IMR-90 (cell line): Measurements from ENCODE around the gene TCF3.

Experiments
- BHLHE40 ChIP-seq: fragments of 150-350 bp; IDR thresholded peaks from 2 replicates; pipeline ENCODE4 v1.6.1; 2016; ENCODE audit warnings: mild to moderate bottlenecking, low read depth, low read length
- CEBPB ChIP-seq: IDR thresholded peaks from 2 replicates; pipeline ENCODE4 v1.6.1; 2012; ENCODE audit warnings: low read depth, low read length, improper control_type of control experiment
- CHD1 ChIP-seq: IDR thresholded peaks from 2 replicates; pipeline ENCODE4 v1.6.1; 2012; ENCODE audit warnings: low read depth, low read length, improper control_type of control experiment
- CTCF ChIP-seq: conservative IDR thresholded peaks from 2 replicates; pipeline ENCODE4 v1.5.1; 2012; ENCODE audit warnings: mild to moderate bottlenecking, low read depth, low read length, improper control_type of control experiment
- FOS ChIP-seq: fragments of 150-350 bp; IDR thresholded peaks from 2 replicates; pipeline ENCODE4 v1.6.1; 2016; ENCODE audit warnings: low read depth, low read length
- MAFK ChIP-seq: IDR thresholded peaks from 2 replicates; pipeline ENCODE4 v1.6.1; 2012; ENCODE audit warnings: low read depth, low read length, improper control_type of control experiment
- MAZ ChIP-seq: IDR thresholded peaks from 2 replicates; pipeline ENCODE4 v1.6.1; 2012; ENCODE audit warnings: low read depth, mild to moderate bottlenecking, low read length, improper control_type of control experiment, moderate library complexity, borderline replicate concordance
- MXI1 ChIP-seq: IDR thresholded peaks from 2 replicates; pipeline ENCODE4 v1.6.1; 2012; ENCODE audit warnings: low read depth, mild to moderate bottlenecking, low read length, moderate library complexity, borderline replicate concordance
- POLR2A ChIP-seq: IDR thresholded peaks from 2 replicates; pipeline ENCODE4 v1.6.1; 2012; ENCODE audit warnings: mild to moderate bottlenecking, low read depth, low read length
- RAD21 ChIP-seq: IDR thresholded peaks from 2 replicates; pipeline ENCODE4 v1.6.1; 2012; ENCODE audit warnings: low read length, improper control_type of control experiment
- RCOR1 ChIP-seq: IDR thresholded peaks from 2 replicates; pipeline ENCODE4 v1.6.1; 2012; ENCODE audit warnings: mild to moderate bottlenecking, low read length, improper control_type of control experiment; ENCODE audit not compliant: insufficient replicate concordance
- RFX5 ChIP-seq: IDR thresholded peaks from 2 replicates; pipeline ENCODE4 v1.8.0; 2012; ENCODE audit warnings: low read depth, mild to moderate bottlenecking, low read length, moderate library complexity
- SMC3 ChIP-seq: fragments of 150-350 bp; IDR thresholded peaks from 2 replicates; pipeline ENCODE4 v1.6.1; 2016; ENCODE audit warnings: low read depth, mild to moderate bottlenecking, antibody characterized with exemption, low read length, moderate library complexity
- USF2 ChIP-seq: fragments of 150-350 bp; IDR thresholded peaks from 2 replicates; pipeline ENCODE4 v1.6.1; 2017; ENCODE audit warnings: mild to moderate bottlenecking, antibody characterized with exemption, low read length, low read depth

GRCh38 chr19:1609680-1610474 lies 42.5 kb downstream of the TCF3 start:
- TF ChIP-seq POLR2A (no peak), RFX5 (no peak), CTCF (no peak), SMC3 (no peak), RAD21 (no peak), MXI1 (no peak), USF2 (no peak), BHLHE40 (no peak), CHD1 (no peak), FOS (no peak), CEBPB (no peak), RCOR1 (no peak), MAZ (no peak), MAFK (no peak)
